NOMO-1 treated with DMSO at 0.1 percent for 48 hours (cell line): ENCODE measurements around the gene SULT1A3.
"Not testable (repeated sequence)": the region's sequence is repeated elsewhere in the genome, so short reads cannot be mapped to it uniquely, and the experiment has no call there.

Source experiments
- DNase-seq: peaks from one replicate; lab custom pipeline; 2025; ENCODE audit not compliant: unreplicated experiment; lab: John Stamatoyannopoulos, UW

The SULT1A3 gene

GRCh38 chr16:30186782-30187555 lies 12.1 kb upstream of the SULT1A3 start:
- peak; percentile 43 for DNase-seq

DNA sequence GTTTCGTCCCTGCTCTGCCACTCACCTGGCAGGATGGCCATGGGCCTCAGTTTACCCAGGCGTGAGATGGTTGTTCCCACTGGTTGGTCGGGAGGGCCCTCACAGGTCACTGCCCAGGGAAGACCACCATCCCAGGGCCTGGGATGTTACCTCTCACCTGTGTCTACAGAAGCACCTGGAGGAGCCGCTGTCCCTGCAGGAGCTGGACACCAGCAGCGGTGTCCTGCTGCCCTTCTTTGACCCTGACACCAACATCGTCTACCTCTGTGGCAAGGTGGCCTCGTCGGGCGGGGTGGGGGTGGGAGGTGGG lies 11.5 kb upstream of the SULT1A3 start:
- DNase-seq = no peak

GRCh38 chr16:30187971-30188561 lies 11.0 kb upstream of the SULT1A3 start:
- DNase-seq = no peak

GRCh38 chr16:30191158-30191557 lies 7.9 kb upstream of the SULT1A3 start:
- DNase-seq = not testable (repeated sequence)

- DNase-seq = not testable (repeated sequence)
Observed at GRCh38 chr16:30193098-30193497, 6.0 kb upstream of the SULT1A3 start.

DNA sequence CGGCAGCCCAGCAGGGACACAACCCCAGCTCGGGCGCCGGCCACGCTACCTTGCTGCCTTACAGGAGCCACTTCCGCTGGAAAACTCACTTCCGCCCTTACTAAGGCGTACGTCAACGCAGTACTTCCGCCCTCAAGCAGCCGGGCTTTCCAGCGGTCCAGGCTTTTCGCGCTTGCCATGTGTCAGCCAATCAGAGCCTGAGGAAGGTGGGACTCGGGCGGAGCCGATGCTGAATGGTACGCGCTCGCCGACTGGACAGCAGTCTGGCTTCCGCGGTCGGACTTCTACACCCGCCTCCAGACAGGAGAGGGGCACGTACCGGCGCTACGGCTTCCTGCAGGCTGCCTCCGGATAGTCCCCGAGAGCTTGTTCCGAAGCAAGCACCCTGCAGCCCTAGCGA lies 5.4 kb upstream of the SULT1A3 start, which contains the start of the genes BOLA2B and SLX1A:
Gene BOLA2B, minus strand, starts transcription at position 52 of the 400 bp plus-strand sequence. CDS start 71 bp downstream, outside the sequence.
Gene SLX1A, plus strand, starts transcription at position 261 of the 400 bp plus-strand sequence. CDS start 210 bp downstream, outside the sequence.
- not testable (repeated sequence) for DNase-seq

GRCh38 chr16:30194172-30194925 lies 4.7 kb upstream of the SULT1A3 start:
- DNase-seq = not testable (repeated sequence)

- DNase-seq = not testable (repeated sequence)
Observed at GRCh38 chr16:30197001-30197400, 2.1 kb upstream of the SULT1A3 start.

GRCh38 chr16:30199608-30200343 lies 721 bp downstream of the SULT1A3 start:
- not testable (repeated sequence) for DNase-seq

DNA sequence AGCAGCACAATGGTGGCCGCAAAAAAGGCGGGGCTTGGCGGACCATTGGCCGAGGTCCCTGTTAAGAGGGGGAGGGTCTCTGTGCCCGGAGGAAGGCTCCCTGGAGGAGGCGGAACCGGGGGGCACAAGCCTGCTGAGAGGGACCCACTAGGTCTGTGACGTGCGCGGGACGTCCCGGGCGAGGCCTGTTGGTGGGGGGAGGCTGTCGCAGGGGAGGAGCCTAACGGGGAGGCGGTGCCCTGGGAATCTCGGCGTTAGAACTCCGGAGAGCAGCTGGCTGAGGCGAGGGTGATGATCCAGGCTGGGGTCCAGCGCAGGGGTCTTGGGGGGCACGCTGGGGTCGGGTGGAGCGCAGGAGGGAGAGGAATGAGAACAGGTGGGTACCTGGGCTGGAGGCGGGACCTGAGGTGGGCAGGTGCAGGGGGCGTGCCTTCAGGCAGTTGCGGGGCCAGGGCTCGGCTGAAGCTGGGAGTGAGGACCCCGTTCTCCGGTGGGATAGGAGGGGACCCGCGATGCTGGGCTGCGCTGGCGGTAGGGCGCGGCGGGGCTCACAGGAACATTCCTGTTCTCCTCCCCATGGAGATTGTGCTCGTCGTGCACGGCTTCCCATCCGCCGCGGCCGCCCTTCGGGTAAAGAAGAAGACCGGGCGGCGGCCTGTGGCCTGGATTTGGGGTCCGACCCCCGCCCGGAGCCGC lies 6.6 kb downstream of the SULT1A3 start:
- not testable (repeated sequence) for DNase-seq

DNA sequence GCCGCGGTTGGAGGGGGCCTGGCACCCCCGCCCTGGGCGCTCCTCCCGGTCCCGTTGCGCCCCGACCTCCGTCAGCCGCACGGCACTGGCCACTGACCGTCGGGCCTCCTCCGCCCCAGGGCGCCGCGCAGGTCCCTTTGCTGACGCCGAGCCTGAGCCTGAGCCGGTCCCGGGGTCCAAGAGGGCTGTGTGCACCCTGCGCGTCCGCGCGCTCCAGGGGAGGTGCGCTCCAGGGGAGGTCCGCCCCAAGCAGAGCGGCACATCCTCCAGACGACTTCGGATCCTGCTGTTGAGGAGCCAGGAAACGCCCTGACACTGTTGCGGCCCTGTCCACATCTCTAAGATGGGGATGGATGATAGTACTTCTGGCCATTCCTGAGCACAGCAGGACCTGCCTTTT lies 7.2 kb downstream of the SULT1A3 start:
- not testable (repeated sequence) for DNase-seq

DNA sequence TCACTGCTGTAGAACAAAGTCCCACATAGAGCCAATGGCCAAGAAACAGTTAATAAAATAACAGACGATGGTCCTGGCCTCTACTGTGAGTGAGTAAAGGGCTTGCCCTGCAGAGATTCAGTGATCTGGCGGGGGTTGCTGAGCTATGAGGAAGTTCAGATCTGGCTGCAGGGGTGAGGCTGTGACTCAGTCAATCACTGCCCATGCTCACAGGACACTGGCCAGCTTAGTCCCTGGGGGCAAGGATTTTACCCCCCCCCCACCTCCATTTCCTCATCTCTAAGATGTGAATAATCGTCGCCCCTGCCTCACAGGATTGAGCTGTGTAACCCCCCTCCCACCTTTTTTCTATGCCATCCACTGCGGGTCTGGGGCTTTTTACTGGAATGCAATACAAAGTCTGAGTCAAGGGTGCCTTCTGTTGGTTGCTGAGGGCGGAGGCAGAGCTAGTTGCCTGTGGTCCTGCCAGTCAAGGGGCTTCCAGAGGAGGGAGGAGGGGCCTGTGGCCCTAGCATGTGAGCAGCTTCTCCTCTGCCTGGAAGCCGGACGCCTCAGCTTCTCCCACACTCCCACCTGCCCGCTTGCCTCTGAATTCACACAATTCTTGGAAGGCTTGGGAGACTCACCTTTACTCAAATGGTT lies 8.1 kb downstream of the SULT1A3 start:
- DNase-seq = not testable (repeated sequence)

GRCh38 chr16:30209032-30209431 lies 10.0 kb downstream of the SULT1A3 start:
- DNase-seq = not testable (repeated sequence)

DNA sequence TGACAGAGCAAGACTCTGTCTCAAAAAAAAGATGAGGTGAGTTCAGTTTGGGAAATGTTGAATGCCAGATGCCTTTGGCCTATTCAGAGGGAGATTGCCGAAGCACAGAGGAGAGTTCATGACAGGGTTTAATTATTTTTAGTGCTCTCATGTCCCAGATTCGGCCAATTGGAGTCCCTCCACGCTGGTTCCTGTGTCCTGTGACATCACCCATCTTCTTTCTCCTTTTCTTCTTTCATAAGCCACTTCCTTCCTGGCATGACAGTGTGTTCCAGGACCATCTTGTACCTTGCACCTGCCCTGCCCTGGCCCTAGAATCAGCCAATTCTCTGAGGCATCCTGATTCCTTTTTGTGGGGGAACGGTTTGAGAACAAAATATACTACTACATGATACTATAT lies 12.4 kb downstream of the SULT1A3 start:
- DNase-seq = not testable (repeated sequence)

- DNase-seq = not testable (repeated sequence)
Observed at GRCh38 chr16:30217082-30217481, 18.0 kb downstream of the SULT1A3 start.

- not testable (repeated sequence) for DNase-seq
Observed at GRCh38 chr16:30248379-30248778, 49.3 kb downstream of the SULT1A3 start, which contains the start of gene NPIPB13. Gene NPIPB13, minus strand, starts transcription at chr16:30248479. Its CDS starts 2,906 bp downstream, at chr16:30245573.
